ENCODE measurements around the gene SBSN. TPM values are rescaled to one million over a fixed set of nuclear protein-coding genes. Genes with fewer than 3 reads are reported as not detected.

The SBSN gene
- total RNA-seq, 1 experiment from 2014 or later: 0.15 TPM

- Histone ChIP-seq H2BK12ac (ENCODE audit: insufficient read length, low read depth, low read length) (no peak overlapping the region), H3K79me2 (ENCODE audit: insufficient read depth, low read length) (no peaks in the 10 kb centered on the region), H3K4me2 (ENCODE audit: insufficient read depth, insufficient read length, low read length) (no peak overlapping the region), H3K4me1 (ENCODE audit: insufficient read depth, low read length) (no peaks in the 10 kb centered on the region), H3K18ac (ENCODE audit: insufficient read length, low read depth, low read length) (no peak overlapping the region), H2BK15ac (ENCODE audit: low read depth, low read length) (no peak overlapping the region), H3K9ac (ENCODE audit: extremely low read depth, insufficient read length, low read length) (no peak overlapping the region), H3K23me2 (ENCODE audit: insufficient read length, low read depth, low read length, poor library complexity, severe bottlenecking) (peaks cover 2% of the 10 kb centered on the region), H2BK5ac (ENCODE audit: insufficient read length, low read length) (no peak overlapping the region), H4K8ac (replicated peaks; ENCODE audit: insufficient read length, low read depth, low read length) (no peak overlapping the region), H3K9me3 (ENCODE audit: control insufficient read depth, low read depth, low read length) (no peaks in the 10 kb centered on the region), H3K23ac (ENCODE audit: insufficient read length, low read depth, low read length) (no peak overlapping the region), H3T11ph (ENCODE audit: low read length) (no peak overlapping the region), H4K91ac (ENCODE audit: insufficient read length, low read depth, low read length) (no peak overlapping the region), H3K14ac (ENCODE audit: insufficient read depth, low read length) (no peak overlapping the region), H2BK20ac (ENCODE audit: low read depth, low read length, poor library complexity, severe bottlenecking) (no peak overlapping the region), H4K5ac (ENCODE audit: insufficient read length, low read depth, low read length) (peak overlapping the region; percentile 39), H3K4ac (ENCODE audit: low read depth, low read length) (no peak overlapping the region), H3K27me3 (ENCODE audit: insufficient read depth, low read length) (no peaks in the 10 kb centered on the region), H2AFZ (ENCODE audit: low read length) (no peak overlapping the region), H2AK5ac (ENCODE audit: insufficient read length, low read length) (no peak overlapping the region), H3K27ac (ENCODE audit: insufficient read length, low read depth, low read length) (no peak overlapping the region), H3K79me1 (ENCODE audit: insufficient read depth, low read depth, low read length, poor library complexity, severe bottlenecking) (no peaks in the 10 kb centered on the region), H3K56ac (ENCODE audit: insufficient read length, low read depth, low read length) (no peak overlapping the region), H2BK120ac (ENCODE audit: low read depth, low read length, poor library complexity, severe bottlenecking) (no peak overlapping the region), H4K20me1 (ENCODE audit: control insufficient read depth, insufficient read depth, insufficient read length) (no peaks in the 10 kb centered on the region)
- DNase-seq: no peak
- Mint-ChIP-seq H3K27ac (no peak overlapping the region; a peak in 1 of 7 replicates), H3K9me3 (no peaks in the 10 kb centered on the region), H3K4me3 (peak overlapping the region in 1 of 2 experiments; percentile 6; a peak in 2 of 5 replicates), H3K36me3 (ENCODE audit: insufficient read depth in 1 of 3, low read depth in 3 of 3) (peaks cover 0 to 22% (median 11%) of the 10 kb centered on the region in 3 experiments; a peak in 5 of 7 replicates), H3K27me3 (ENCODE audit: low read depth) (peaks cover 34% of the 10 kb centered on the region), H3K4me1 (peaks cover 18 to 19% of the 10 kb centered on the region in 2 experiments)
- WGBS (ENCODE audit: extremely low coverage, insufficient read length, low lambda C conversion rate): no CpG with 5 or more reads among the region's 13 CpGs
- TF ChIP-seq, protein P1, sequence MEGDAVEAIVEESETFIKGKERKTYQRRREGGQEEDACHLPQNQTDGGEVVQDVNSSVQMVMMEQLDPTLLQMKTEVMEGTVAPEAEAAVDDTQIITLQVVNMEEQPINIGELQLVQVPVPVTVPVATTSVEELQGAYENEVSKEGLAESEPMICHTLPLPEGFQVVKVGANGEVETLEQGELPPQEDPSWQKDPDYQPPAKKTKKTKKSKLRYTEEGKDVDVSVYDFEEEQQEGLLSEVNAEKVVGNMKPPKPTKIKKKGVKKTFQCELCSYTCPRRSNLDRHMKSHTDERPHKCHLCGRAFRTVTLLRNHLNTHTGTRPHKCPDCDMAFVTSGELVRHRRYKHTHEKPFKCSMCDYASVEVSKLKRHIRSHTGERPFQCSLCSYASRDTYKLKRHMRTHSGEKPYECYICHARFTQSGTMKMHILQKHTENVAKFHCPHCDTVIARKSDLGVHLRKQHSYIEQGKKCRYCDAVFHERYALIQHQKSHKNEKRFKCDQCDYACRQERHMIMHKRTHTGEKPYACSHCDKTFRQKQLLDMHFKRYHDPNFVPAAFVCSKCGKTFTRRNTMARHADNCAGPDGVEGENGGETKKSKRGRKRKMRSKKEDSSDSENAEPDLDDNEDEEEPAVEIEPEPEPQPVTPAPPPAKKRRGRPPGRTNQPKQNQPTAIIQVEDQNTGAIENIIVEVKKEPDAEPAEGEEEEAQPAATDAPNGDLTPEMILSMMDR (conservative IDR thresholded peaks at IDR 0.05): no peak
These were observed 24.6 kb upstream of the SBSN start for GRCh38 chr19:35552534-35553384.
